ENCODE results near the gene APC2.
"Not testable (repeated sequence)": the region's sequence is repeated elsewhere in the genome, so short reads cannot be mapped to it uniquely, and the experiment has no call there.

APC2 gene

DNA sequence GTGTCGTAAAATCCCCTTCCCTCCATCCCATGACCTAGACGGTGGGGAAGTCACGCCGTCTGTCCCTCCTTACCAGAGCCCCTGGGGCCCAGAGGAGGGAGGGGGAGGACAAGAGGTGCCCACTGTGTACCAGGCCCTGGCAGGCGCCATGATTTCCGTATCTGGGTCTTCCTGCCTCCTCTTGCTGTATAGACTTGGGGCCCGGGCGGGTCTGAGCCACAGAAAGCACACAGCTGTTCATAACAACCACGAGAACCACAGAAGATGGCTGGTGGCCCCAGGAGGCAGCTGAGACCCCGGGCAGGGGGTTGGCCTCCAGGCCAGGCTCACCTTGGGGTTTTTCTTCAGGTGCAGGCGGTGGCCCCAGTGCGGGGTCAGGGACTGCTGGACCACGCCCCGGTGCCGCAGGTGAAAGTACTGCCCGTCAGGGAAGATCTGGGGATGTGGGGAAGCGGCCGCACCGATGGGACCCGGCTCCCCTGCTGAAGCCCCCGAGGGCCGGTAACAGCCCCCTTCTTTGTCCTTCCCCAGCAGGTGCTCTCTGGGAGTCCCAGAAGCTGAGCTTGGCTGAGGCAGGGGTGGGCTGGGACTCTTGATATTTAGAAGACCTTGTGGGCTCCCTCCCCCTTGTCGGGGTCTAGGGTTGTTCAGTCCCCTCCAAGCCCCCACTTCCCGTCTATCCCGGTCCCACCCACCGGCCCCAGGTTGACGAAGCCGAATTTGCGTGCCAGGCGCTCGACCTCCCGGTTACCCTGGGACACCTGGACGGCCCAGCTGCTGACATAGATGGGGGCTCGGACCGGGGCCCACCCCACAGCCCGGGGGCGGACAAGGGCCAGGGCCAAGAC lies 39.8 kb downstream of the APC2 start:
- peak overlapping the region; percentile 58 for H3K4me3 ChIP-seq (ENCODE audit: low read depth, low read length)
- no peak for DNase-seq (ENCODE audit: low read depth)

GRCh38 chr19:1490311-1491113 lies 40.6 kb downstream of the APC2 start, which contains the start of gene PCSK4:
Gene PCSK4 (minus strand): TSS chr19:1490350. CDS start chr19:1490346, 4 bp downstream.
- H3K4me3 ChIP-seq (ENCODE audit: low read depth, low read length): peak within 1 kb of the TSS; percentile 61
- peak; percentile 95 for DNase-seq (ENCODE audit: low read depth)

GRCh38 chr19:1491114-1491848 lies 41.4 kb downstream of the APC2 start, which contains the start of gene REEP6:
Gene REEP6 (plus strand): TSS chr19:1491181. CDS start chr19:1491270, 89 bp downstream.
- DNase-seq (ENCODE audit: low read depth): no peak
- peak within 1 kb of the TSS; percentile 61 for H3K4me3 ChIP-seq (ENCODE audit: low read depth, low read length)

DNA sequence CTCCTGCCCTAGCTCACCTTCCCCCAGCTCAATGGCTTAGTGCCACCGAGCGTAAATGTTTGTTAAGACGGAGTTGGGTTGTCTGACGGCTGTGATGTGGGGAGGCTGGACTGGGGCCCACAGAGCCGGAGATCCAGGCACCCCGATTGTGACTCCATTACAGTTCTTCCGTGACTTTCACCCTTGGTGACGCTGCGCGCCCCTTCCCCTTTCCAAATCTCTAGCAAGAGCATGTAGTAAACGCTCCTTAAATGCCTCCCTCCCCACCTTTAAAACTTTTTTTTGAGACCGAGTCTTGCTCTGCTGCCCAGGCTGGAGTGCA lies 41.9 kb downstream of the APC2 start:
- H3K4me3 ChIP-seq (ENCODE audit: low read depth, low read length): peak overlapping the region; percentile 61
- no peak for DNase-seq (ENCODE audit: low read depth)

DNA sequence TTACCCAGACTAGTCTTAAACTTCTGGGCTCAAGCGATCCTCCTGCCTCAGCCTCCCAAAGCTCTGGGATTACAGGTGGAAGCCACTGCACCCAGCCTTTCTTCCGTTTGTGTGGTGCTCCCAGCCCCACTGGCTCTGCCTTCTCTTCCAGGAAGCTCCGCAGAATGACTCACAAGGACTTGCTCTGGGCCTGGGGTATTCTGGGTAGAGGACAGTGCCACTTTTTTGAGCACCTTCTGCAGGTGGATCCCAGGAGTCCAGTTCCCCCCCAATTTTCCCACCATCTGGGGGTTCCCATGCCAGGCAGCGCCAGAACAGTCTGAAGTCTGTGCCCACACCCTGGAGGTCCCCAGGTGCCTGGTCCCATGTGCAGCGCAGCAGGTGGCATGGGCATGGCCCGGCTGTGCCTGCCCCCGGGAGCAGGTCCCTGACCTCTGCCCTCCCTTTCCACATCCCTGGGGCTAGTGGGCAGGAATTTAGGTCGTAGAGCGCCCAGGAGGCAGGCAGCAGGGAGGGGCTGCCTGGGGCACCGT lies 42.6 kb downstream of the APC2 start:
- H3K4me3 ChIP-seq (ENCODE audit: low read depth, low read length): no peak overlapping the region
- no peak for DNase-seq (ENCODE audit: low read depth)

DNA sequence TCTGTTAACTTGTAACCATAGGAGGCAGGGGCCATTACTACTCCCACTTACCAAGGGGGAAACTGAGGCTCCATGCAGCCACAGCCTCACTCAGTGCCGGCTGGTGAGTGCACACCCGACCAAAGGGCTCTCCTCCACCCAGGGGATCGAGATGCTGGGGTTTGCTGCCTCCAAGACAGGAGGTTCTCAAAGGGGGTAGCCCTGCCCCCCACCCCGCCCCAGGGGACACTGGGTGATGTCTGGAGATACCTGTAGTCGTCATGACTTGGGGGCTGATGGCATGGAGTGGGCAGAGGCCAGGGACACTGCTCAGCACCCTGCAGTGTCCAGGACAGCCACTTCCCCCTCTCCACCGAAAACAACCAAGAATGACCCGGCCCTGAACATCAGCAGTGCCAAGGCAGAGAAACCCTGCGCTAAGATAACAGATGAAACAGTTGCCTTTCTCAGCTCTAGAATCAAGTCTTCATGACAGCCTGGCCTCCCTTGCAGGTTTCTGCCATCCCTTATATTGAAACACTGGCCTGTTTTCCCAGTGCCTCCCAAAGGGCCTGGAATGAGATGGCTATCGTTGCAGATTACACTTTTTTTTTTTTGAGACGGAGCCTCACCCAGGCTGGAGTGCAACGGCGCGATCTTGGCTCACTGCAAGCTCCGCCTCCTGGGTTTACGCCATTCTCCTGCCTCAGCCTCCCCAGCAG lies 44.3 kb downstream of the APC2 start:
- no peak for DNase-seq (ENCODE audit: low read depth)
- H3K4me3 ChIP-seq (ENCODE audit: low read depth, low read length): no peak overlapping the region

GRCh38 chr19:1495051-1495798 lies 45.3 kb downstream of the APC2 start:
- H3K4me3 ChIP-seq (ENCODE audit: low read depth, low read length): no peak overlapping the region
- no peak for DNase-seq (ENCODE audit: low read depth)

GRCh38 chr19:1495799-1496713 lies 46.1 kb downstream of the APC2 start:
- no peak overlapping the region for H3K4me3 ChIP-seq (ENCODE audit: low read depth, low read length)
- no peak for DNase-seq (ENCODE audit: low read depth)

DNA sequence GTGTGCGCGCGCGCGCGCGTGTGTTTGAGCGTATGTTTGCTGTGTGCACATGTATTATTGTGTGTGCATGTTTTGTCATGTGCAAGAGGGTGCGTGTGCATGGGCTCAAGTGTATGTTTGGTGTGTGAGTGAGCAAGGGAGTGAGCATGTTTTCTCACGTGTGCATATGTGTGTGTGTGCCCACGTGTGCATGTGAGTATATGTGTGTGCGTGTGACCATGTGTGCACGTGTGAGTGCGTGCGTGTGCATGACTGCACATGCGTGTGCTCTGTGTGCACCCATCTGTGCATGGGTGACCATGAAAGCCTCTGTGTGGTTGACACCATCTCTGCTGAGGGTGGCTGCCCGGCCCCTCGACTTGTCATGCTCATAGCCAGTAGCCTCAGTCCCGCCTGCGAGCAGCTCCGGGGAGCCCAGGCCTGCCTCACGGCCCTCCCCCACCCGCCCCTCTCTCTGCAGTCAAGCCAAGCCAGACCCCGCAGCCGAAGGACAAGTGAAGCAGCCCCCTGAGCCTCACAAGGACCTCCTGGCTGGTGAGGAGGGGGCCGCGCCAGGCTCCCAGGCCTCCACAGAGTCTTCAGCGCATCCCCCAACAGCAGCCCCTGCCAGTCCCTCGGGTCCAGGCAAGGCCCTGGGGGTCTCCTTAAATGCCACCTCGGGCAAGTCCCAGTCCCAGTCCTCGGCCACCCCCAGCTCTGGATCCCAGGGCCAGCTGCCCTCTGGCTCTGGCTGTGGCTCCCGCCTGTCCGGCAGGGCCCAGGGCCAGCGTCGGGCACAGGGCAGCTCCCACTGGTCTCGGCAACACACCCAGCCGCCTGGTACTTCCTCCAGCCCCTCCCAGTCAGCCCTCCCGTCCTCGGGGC lies 47.0 kb downstream of the APC2 start:
- no peak overlapping the region for H3K4me3 ChIP-seq (ENCODE audit: low read depth, low read length)
- no peak for DNase-seq (ENCODE audit: low read depth)

GRCh38 chr19:1497578-1498235 lies 47.8 kb downstream of the APC2 start:
- DNase-seq (ENCODE audit: low read depth): no peak
- no peak overlapping the region for H3K4me3 ChIP-seq (ENCODE audit: low read depth, low read length)

DNA sequence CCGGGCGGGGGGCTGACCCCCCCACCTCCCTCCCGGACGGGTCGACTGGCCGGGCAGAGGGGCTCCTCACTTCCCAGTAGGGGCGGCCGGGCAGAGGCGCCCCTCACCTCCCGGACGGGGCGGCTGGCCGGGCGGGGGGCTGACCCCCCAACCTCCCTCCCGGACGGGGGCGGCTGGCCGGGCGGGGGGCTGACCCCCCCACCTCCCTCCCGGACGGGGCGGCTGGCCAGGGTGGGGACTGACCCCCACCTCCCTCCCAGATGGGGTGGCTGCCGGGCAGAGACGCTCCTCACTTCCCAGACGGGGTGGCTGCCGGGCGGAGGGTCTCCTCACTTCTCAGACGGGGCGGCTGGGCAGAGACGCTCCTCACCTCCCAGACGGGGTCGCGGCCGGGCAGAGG lies 49.3 kb downstream of the APC2 start:
- DNase-seq (ENCODE audit: low read depth); H3K4me3 ChIP-seq (ENCODE audit: low read depth, low read length): not testable (repeated sequence)

DNA sequence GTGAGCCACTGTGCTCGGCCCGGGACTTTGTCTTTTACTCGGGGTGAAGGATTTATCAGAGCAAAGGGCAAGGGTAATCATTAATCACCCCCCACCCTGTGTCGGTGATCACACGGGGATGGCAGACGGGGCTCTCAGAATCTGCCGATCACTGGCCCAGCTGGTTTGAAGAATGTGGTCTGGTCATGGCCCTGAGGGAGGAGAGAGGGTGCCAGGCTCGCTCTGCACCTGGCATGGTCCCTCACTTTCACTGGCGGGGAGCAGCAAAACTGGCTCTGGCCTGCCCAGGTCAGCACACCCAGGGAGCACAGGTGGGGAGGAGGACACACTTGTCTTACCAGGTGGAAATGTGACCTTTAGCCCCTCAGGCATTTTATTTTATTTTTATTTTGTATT lies 51.3 kb downstream of the APC2 start:
- no peak overlapping the region for H3K4me3 ChIP-seq (ENCODE audit: low read depth, low read length)
- DNase-seq (ENCODE audit: low read depth): no peak

GRCh38 chr19:1502433-1503088 lies 52.6 kb downstream of the APC2 start:
- H3K4me3 ChIP-seq (ENCODE audit: low read depth, low read length): no peak overlapping the region

DNA sequence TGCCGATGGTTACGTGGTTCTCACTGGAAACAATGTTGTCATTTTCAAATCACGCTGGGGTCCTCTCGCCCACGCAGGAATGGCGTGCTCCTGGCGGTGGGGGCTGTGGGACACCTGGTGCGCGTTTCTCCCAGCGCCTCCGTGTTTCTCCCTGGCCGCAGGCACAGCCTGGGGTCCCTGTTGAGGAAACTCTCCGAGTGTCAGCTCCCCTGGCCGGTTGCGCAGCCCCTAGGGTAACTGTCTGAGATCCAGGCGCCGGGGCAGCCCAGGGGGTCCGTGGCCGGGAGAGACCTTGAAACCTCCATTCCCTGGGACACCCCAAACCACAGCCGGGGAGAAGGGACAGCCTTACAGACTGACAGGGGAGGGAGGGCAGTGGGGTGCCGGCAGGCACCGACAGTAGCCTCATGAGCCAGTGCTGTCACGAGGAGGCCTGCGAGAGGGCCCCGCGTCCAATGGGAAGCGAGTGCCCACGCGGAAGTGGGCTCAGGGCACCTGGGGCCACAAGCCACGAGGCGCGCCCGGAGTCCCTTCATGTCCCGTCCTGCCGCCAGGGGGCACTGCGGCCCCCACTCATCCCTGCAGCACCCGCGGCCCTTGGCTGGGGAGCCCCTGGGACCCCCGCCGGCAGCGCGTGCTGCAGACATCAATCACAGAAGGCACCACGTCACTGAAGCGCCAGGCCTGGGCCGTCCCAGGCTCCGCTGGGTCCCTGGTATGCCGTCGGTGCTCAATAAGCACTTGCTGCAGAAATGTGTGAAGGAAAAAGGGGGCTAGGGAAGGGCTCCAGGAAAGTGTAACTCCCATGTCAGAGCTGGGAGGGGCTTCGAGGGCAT lies 53.4 kb downstream of the APC2 start:
- H3K4me3 ChIP-seq (ENCODE audit: low read depth, low read length): peak overlapping the region; percentile 7
- DNase-seq (ENCODE audit: low read depth): no peak

More at GRCh38 chr19:1502433-1503088, 52.6 kb downstream of the APC2 start:
- DNase-seq (ENCODE audit: low read depth): no peak

All from skeletal muscle cell (primary cell).